MCF 10A (cell line): ENCODE results near the gene ICE1. TPM values are rescaled to one million over a fixed set of nuclear protein-coding genes. Genes with fewer than 3 reads are reported as not detected.

Experiments
- BruUV-seq: library from RNA; stranded (reverse); fragments of 400-500 nt; replicated peaks from 2 replicates; lab custom pipeline; 2021; lab: Mats Ljungman, UMichigan
- CTCF ChIA-PET: fragments of 300-600 bp; sonication (Branson Sonifier 250); formaldehyde crosslinking; extraction: SDS; loops from one replicate; lab custom pipeline; 2021; ENCODE audit warnings: antibody characterized with exemption, inconsistent platforms; lab: Yijun Ruan, JAX
- POLR2A ChIA-PET: fragments of 300-600, 350-650 bp; sonication (Branson Sonifier 250); formaldehyde crosslinking; extraction: SDS; loops from one replicate; lab custom pipeline; 2020; ENCODE audit warnings: antibody characterized with exemption, inconsistent platforms; lab: Yijun Ruan, JAX
- DNase-seq: peaks from one replicate; pipeline ENCODE4 v3.0.0-alpha.2; 2018; ENCODE audit not compliant: unreplicated experiment
- H3K27ac Mint-ChIP-seq: one replicate; pipeline ENCODE4 v1.8.0; 2022; ENCODE audit warnings: mild to moderate bottlenecking, low read depth, mixed read lengths; ENCODE audit not compliant: unreplicated experiment
- H3K27me3 Mint-ChIP-seq: one replicate; pipeline ENCODE4 v1.8.0; 2022; ENCODE audit warnings: mixed read lengths; ENCODE audit not compliant: insufficient read depth, unreplicated experiment
- H3K36me3 Mint-ChIP-seq: one replicate; pipeline ENCODE4 v1.8.0; 2022; ENCODE audit warnings: mild to moderate bottlenecking, moderate library complexity, mixed read lengths; ENCODE audit not compliant: insufficient read depth, unreplicated experiment
- H3K4me1 Mint-ChIP-seq: one replicate; pipeline ENCODE4 v1.8.0; 2022; ENCODE audit warnings: mixed read lengths; ENCODE audit not compliant: insufficient read depth, unreplicated experiment
- H3K4me3 Mint-ChIP-seq: one replicate; pipeline ENCODE4 v1.8.0; 2022; ENCODE audit warnings: mild to moderate bottlenecking, moderate library complexity, mixed read lengths; ENCODE audit not compliant: unreplicated experiment
- H3K9me3 Mint-ChIP-seq: one replicate; pipeline ENCODE4 v1.8.0; 2022; ENCODE audit warnings: mixed read lengths; ENCODE audit not compliant: unreplicated experiment
- CTCF ChIP-seq: fragments of 200-600 bp; IDR thresholded peaks from one replicate; pipeline ENCODE4 v1.8.0; 2022; ENCODE audit warnings: antibody characterized with exemption, mild to moderate bottlenecking; ENCODE audit not compliant: unreplicated experiment
- intact Hi-C: fragments of 100-400 bp; cut with micrococcal nuclease; formaldehyde crosslinking; loops from 2 replicates; pipeline ENCODE4 v1.14.1; 2022
- total RNA-seq: library from RNA; stranded (reverse); gene quantifications from 2 replicates; pipeline ENCODE4 v1.2.3, GENCODE V29; 2022

Gene ICE1
- total RNA-seq, 1 experiment from 2014 or later: 28.4 TPM

DNA sequence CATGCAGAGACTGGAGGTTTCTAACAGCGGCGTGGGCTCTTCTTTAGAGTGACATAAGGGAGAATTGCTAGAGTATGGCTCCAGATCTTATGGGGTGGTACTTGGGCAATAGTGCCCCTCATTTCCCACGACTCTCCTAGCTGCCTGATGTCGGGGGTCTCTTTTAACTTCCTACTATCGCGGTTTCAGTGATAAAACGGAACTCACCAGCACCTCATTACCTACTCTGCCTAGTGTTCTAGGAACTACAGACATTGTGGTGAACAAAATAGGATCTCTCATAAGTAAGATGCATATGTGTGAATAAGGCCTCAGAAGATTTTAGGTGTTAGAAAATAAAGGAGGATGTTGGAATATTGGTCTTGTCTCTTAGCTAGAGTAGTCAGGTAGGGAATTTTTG lies 1.1 kb downstream of the ICE1 start:
- Mint-ChIP-seq H3K4me3 (no peak overlapping the region), H3K4me1 (peaks cover 18% of the 10 kb centered on the region), H3K27me3 (no peaks in the 10 kb centered on the region), H3K36me3 (peaks cover 11% of the 10 kb centered on the region), H3K27ac (no peak overlapping the region), H3K9me3 (no peaks in the 10 kb centered on the region)
- ChIA-PET POLR2A (interaction anchor here (1.3 to 2.5 kb wide), 4 partner anchors 9 to 19 kb away, joined by 3 to 8 read pairs (median 6); no protein-coding TSS in a partner anchor), CTCF (interaction anchor here (0.5 to 8.2 kb wide), 5 partner anchors 21 to 1899 kb away, joined by 3 to 96 read pairs (median 3); no protein-coding TSS in a partner anchor)
- intact Hi-C loops: no loop called here
- TF ChIP-seq CTCF: no peak
- DNase-seq: no peak
- TSS peak; percentile 50 for BruUV-seq

DNA sequence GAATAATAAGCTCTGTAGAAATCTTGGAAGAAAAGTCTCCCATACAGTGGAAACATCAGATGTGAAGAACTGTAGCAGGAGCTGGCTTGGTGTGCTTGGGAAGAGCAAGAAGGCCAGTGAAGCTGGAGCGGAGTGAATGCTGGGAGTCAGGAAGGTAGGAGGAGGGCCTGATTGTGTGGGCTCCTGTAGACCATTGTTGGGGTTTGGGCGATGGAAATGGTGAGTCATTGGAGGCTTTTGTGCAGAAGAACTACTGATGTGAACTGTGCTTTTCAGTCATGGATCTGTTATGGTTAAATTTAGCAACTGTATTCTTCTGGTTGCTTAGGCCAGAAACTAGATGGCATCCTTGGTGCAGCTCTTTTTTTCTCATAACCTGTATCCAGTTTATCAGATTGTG lies 2.3 kb downstream of the ICE1 start:
- Mint-ChIP-seq H3K9me3 (no peaks in the 10 kb centered on the region), H3K4me3 (no peak overlapping the region), H3K27ac (no peak overlapping the region), H3K27me3 (no peaks in the 10 kb centered on the region), H3K36me3 (peaks cover 11% of the 10 kb centered on the region), H3K4me1 (peaks cover 21% of the 10 kb centered on the region)
- ChIA-PET CTCF (interaction anchor here (0.6 to 8.2 kb wide), 3 partner anchors 8 to 371 kb away, joined by 4 to 96 read pairs (median 6); no protein-coding TSS in a partner anchor), POLR2A (interaction anchor here (0.7 kb wide), 1 partner anchor 48 kb away, joined by 5 read pairs; no protein-coding TSS in a partner anchor)
- BruUV-seq: no TSS peak
- intact Hi-C loops: no loop called here
- peak; percentile 5 for DNase-seq
- TF ChIP-seq CTCF: no peak

DNA sequence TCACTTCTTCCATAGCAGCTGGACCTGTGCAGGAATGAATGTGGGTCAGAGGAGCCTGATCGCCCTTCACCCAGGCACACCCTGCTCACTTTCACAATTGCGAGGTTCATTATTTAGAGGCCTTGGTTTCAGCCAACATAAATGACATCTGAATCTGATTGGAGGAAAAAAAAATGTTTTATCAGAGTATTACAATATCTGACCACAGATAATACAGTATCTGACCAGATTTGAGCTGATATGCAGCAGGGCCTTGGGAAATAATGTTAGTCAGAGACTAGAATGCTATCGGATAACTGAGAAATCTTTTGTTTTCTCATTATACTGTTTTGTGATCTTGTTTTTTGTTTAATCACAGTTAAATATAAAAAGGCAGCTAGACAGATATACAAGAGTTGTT lies 7.7 kb downstream of the ICE1 start:
- DNase-seq: no peak
- Mint-ChIP-seq H3K27ac (peak overlapping the region; percentile 29), H3K36me3 (peaks cover 6% of the 10 kb centered on the region), H3K4me1 (peaks cover 34% of the 10 kb centered on the region), H3K27me3 (no peaks in the 10 kb centered on the region), H3K9me3 (no peaks in the 10 kb centered on the region), H3K4me3 (no peak overlapping the region)
- TF ChIP-seq CTCF: no peak
- POLR2A ChIA-PET: interaction anchor here (1.4 kb wide), 1 partner anchor 10 kb away, joined by 5 read pairs; no protein-coding TSS in a partner anchor
- intact Hi-C loops: no loop called here
- CTCF ChIA-PET: interaction anchor here (0.8 to 1.6 kb wide), 2 partner anchors 11 to 551 kb away, joined by 4 to 6 read pairs; no protein-coding TSS in a partner anchor
- no TSS peak for BruUV-seq

DNA sequence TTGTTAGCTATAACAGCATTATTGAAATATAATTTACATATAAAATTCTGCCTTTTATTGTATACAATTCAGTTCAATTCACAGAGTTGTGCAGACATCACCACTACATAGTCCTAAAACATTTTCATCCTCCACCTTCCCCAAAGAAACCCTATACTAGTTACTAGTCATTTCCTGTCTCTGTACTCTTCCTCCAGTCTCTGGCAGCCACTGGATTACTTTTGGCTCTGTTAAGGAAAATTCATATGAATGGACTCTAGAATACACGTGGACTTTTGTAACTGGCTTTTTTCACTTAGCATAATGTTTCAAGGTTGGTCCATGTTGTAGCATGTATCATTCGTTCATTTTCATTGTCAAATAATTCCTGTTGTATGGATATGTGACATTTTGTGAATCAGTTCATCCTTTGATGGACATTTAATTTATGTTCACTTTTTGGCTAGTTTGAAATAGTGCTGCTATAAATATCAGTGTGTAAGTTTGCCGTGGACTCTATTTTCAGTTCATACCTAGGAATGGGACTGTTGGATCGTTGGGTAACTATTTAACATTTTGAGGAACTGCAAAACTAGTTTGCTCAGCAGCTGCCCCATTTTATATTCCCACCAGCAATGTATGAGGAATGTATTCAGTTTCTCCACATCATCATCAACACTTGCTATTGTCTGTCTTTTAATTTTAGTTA lies 9.7 kb downstream of the ICE1 start:
- ChIA-PET CTCF (interaction anchor here (0.7 to 1.0 kb wide), 3 partner anchors 8 to 553 kb away, joined by 3 to 4 read pairs (median 3); no protein-coding TSS in a partner anchor), POLR2A (interaction anchor here (1.0 to 2.0 kb wide), 2 partner anchors 10 to 11 kb away, joined by 3 to 8 read pairs; partner anchors contain the start of gene ICE1)
- DNase-seq: peak; percentile 58
- H3K4me1 Mint-ChIP-seq: peaks cover 34% of the 10 kb centered on the region
- intact Hi-C loops: no loop called here
- H3K27ac Mint-ChIP-seq: peak overlapping the region; percentile 38
- no peaks in the 10 kb centered on the region for H3K27me3 Mint-ChIP-seq
- no peak overlapping the region for H3K4me3 Mint-ChIP-seq
- H3K36me3 Mint-ChIP-seq: peaks cover 9% of the 10 kb centered on the region
- no peaks in the 10 kb centered on the region for H3K9me3 Mint-ChIP-seq
- no peak for TF ChIP-seq CTCF
- BruUV-seq: no TSS peak
